PC-9 (cell line): ENCODE results near the gene CRY2. TPM values are rescaled to one million over a fixed set of nuclear protein-coding genes. Genes with fewer than 3 reads are reported as not detected.

Experiments
- BruUV-seq: library from RNA; stranded (reverse); fragments of 400-500 nt; replicated peaks from 2 replicates; lab custom pipeline; 2021; lab: Mats Ljungman, UMichigan
- CTCF ChIA-PET: fragments of 300-600 bp; sonication (Branson Sonifier 250); formaldehyde crosslinking; loops from one replicate; lab custom pipeline; 2022; ENCODE audit warnings: antibody characterized with exemption; lab: Charles Lee
- POLR2A ChIA-PET: fragments of 300-600 bp; sonication (Branson Sonifier 250); formaldehyde crosslinking; loops from one replicate; lab custom pipeline; 2022; ENCODE audit warnings: antibody characterized with exemption; ENCODE audit not compliant: unreplicated experiment; lab: Charles Lee
- DNase-seq, 2 experiments: peaks; one replicate each; pipeline versions ENCODE4 v3.0.0 to v3.0.0-alpha.2; 2015 to 2022; ENCODE audit warnings: mixed read lengths in 1 of 2
- H2AFZ ChIP-seq: fragments of 200-600 bp; sonication (generic); 2 replicates; pipeline ENCODE4 v1.8.1; 2017; ENCODE audit warnings: antibody characterized with exemption
- H3F3A ChIP-seq: fragments of 200-600 bp; sonication (generic); 2 replicates; pipeline ENCODE4 v1.8.1; 2017; ENCODE audit warnings: antibody characterized with exemption, mild to moderate bottlenecking, low read depth; ENCODE audit not compliant: insufficient read depth
- H3K27ac ChIP-seq: fragments of 200-600 bp; sonication (generic); 2 replicates; pipeline ENCODE4 v1.6.1; 2016; ENCODE audit warnings: mixed run types
- H3K27me3 ChIP-seq: fragments of 200-600 bp; sonication (generic); 2 replicates; pipeline ENCODE4 v1.6.1; 2016; ENCODE audit warnings: low read depth, mixed run types; ENCODE audit not compliant: insufficient read depth
- H3K36me3 ChIP-seq: fragments of 200-600 bp; sonication (generic); 2 replicates; pipeline ENCODE4 v1.6.1; 2016; ENCODE audit warnings: low read depth, mixed run types
- H3K4me1 ChIP-seq: fragments of 200-600 bp; sonication (generic); replicated peaks from 2 replicates; pipeline ENCODE4 v1.6.1; 2016; ENCODE audit warnings: mixed run types; ENCODE audit not compliant: insufficient read depth
- H3K4me2 ChIP-seq: fragments of 200-600 bp; sonication (generic); 2 replicates; pipeline ENCODE4 v1.6.1; 2017; ENCODE audit warnings: mixed run types
- H3K4me3 ChIP-seq: fragments of 200-600 bp; sonication (generic); 2 replicates; pipeline ENCODE4 v1.6.1; 2016; ENCODE audit warnings: mixed run types
- H3K79me2 ChIP-seq: fragments of 200-600 bp; sonication (generic); 2 replicates; pipeline ENCODE4 v1.6.1; 2017; ENCODE audit warnings: low read depth, mixed run types
- H3K9me2 ChIP-seq: fragments of 200-600 bp; sonication (generic); 2 replicates; pipeline ENCODE4 v1.8.1; 2017; ENCODE audit warnings: mild to moderate bottlenecking; ENCODE audit not compliant: insufficient read depth
- H3K9me3 ChIP-seq: fragments of 200-600 bp; sonication (generic); 2 replicates; pipeline ENCODE4 v1.8.1; 2016; ENCODE audit warnings: low read depth; ENCODE audit not compliant: insufficient read depth
- H4K20me1 ChIP-seq: fragments of 200-600 bp; sonication (generic); 2 replicates; pipeline ENCODE4 v1.8.1; 2017; ENCODE audit not compliant: insufficient read depth
- CTCF ChIP-seq: fragments of 200-600 bp; sonication (generic); conservative IDR thresholded peaks from 2 replicates; pipeline ENCODE4 v1.6.1; 2017; ENCODE audit warnings: mixed run types, antibody characterized with exemption, mild to moderate bottlenecking, moderate library complexity
- EZH2 ChIP-seq: fragments of 200-600 bp; sonication (generic); IDR thresholded peaks from 2 replicates; pipeline ENCODE4 v1.8.0; 2017; ENCODE audit warnings: antibody characterized with exemption, low read depth
- intact Hi-C: fragments of 100-400 bp; cut with micrococcal nuclease; formaldehyde crosslinking; loops from one replicate; pipeline ENCODE4 v1.10.0; 2022; ENCODE audit not compliant: unreplicated experiment
- total RNA-seq: library from RNA; stranded (reverse); gene quantifications from 2 replicates; pipeline ENCODE4 v1.2.3, GENCODE V29; 2021

Gene CRY2
- total RNA-seq, 1 experiment from 2014 or later, result 17.5 TPM

- intact Hi-C loops, result no loop called here
- Histone ChIP-seq H3K4me3 (no peak overlapping the region), H3K4me2 (no peak overlapping the region), H3K27ac (no peak overlapping the region), H3K9me2 (no peaks in the 10 kb centered on the region), H3F3A (no peaks in the 10 kb centered on the region), H4K20me1 (0 out of 2 replicates have a peak, but pooled peaks cover 4% of the 10 kb centered on the region), H3K27me3 (no peaks in the 10 kb centered on the region), H3K79me2 (no peaks in the 10 kb centered on the region), H3K4me1 (0 out of 2 replicates have a peak, but pooled peaks cover 4% of the 10 kb centered on the region), H3K9me3 (no peaks in the 10 kb centered on the region), H2AFZ (no peak overlapping the region), H3K36me3 (0 out of 2 replicates have a peak, but pooled peaks cover 3% of the 10 kb centered on the region)
- no TSS peak for BruUV-seq
- ChIA-PET CTCF (no interaction called here), POLR2A (no interaction called here)
- TF ChIP-seq EZH2 (no peak), CTCF (no peak)
- no peak for DNase-seq
Measured at GRCh38 chr11:45932217-45932616, 84.9 kb downstream of the CRY2 start.

Other genes starting within 250 kb of the CRY2 start
- not detected in 2 replicates for gene CHST1, start 181.9 kb upstream of the CRY2 start, total RNA-seq
- 15.2 and 15.6 TPM in 2 replicates for gene SLC35C1, start 42.3 kb upstream of the CRY2 start, total RNA-seq
- 13.6 and 18.8 TPM in 2 replicates for gene MAPK8IP1, start 38.2 kb downstream of the CRY2 start, total RNA-seq
- gene FREY1, start 59.8 kb downstream of the CRY2 start, total RNA-seq, result 2.2 and 4.2 TPM in 2 replicates
- gene PEX16, start 70.4 kb downstream of the CRY2 start, total RNA-seq, result 35.8 and 48.6 TPM in 2 replicates
- 1.4 and 2.6 TPM in 2 replicates for gene LARGE2, start 75.2 kb downstream of the CRY2 start, total RNA-seq